GM23338 (cell line): ENCODE measurements around the gene SYNDIG1.

Source experiments
- CREB1 ChIP-seq: fragments of 250-450 bp; sonication (Bioruptor Pico); IDR thresholded peaks from 2 replicates; pipeline ENCODE4 v1.5.0; 2020; ENCODE audit warnings: low read depth, mild to moderate bottlenecking, moderate library complexity
- CTCF ChIP-seq, 2 experiments: fragments of 200-600 bp in 1 of 2; sonication (generic) in 1 of 2; conservative IDR thresholded peaks; 2 replicates each; pipeline versions ENCODE4 v1.5.1 to v1.6.1; 2016 to 2017; ENCODE audit warnings: antibody characterized with exemption in 2 of 2, low read depth in 2 of 2, mild to moderate bottlenecking in 2 of 2, moderate library complexity in 1 of 2
- ETS1 ChIP-seq: IDR thresholded peaks from 2 replicates; pipeline ENCODE4 v1.6.1; 2016; ENCODE audit warnings: antibody characterized with exemption
- EZH2 ChIP-seq: fragments of 200-600 bp; sonication (generic); IDR thresholded peaks from one replicate; pipeline ENCODE4 v1.8.0; 2017; ENCODE audit warnings: antibody characterized with exemption, mild to moderate bottlenecking, low read depth; ENCODE audit not compliant: unreplicated experiment
- EZH2phosphoT487 ChIP-seq: fragments of 200-600 bp; sonication (generic); IDR thresholded peaks from one replicate; pipeline ENCODE4 v1.8.1; 2018; ENCODE audit warnings: antibody characterized with exemption; ENCODE audit not compliant: unreplicated experiment
- NANOG ChIP-seq: IDR thresholded peaks from 2 replicates; pipeline ENCODE4 v1.6.1; 2016; ENCODE audit warnings: antibody characterized with exemption, borderline replicate concordance
- POLR2AphosphoS5 ChIP-seq: IDR thresholded peaks from 2 replicates; pipeline ENCODE4 v1.6.1; 2016; ENCODE audit warnings: antibody characterized with exemption, low read depth
- REST ChIP-seq: IDR thresholded peaks from one replicate; pipeline ENCODE4 v1.6.1; 2018; ENCODE audit warnings: antibody characterized with exemption; ENCODE audit not compliant: unreplicated experiment
- STAT1 ChIP-seq: IDR thresholded peaks from one replicate; pipeline ENCODE4 v1.6.1; 2016; ENCODE audit warnings: antibody characterized with exemption; ENCODE audit not compliant: unreplicated experiment
- ZNF114 ChIP-seq: fragments of 250-450 bp; sonication (Bioruptor Pico); IDR thresholded peaks from 2 replicates; pipeline ENCODE4 v1.5.0; 2020; ENCODE audit warnings: mild to moderate bottlenecking, moderate library complexity
- ZNF331 ChIP-seq: fragments of 250-450 bp; sonication (Bioruptor Pico); IDR thresholded peaks from 2 replicates; pipeline ENCODE4 v1.5.0; 2020; ENCODE audit warnings: low read depth, mild to moderate bottlenecking, moderate library complexity
- TF ChIP-seq, protein P1 (sequence below): fragments of 250-450 bp; sonication (Bioruptor Pico); IDR thresholded peaks from 2 replicates; pipeline ENCODE4 v1.5.0; 2020; ENCODE audit warnings: mild to moderate bottlenecking, moderate library complexity

GRCh38 chr20:24582373-24583168 is 113.1 kb downstream of the SYNDIG1 start:
- TF ChIP-seq EZH2 (no peak), CTCF (conservative IDR thresholded peaks at IDR 0.05; ENCODE audit: low read depth in 2 of 2) (no peak), ZNF114 (CRISPR knock-in tag) (no peak), ETS1 (no peak), POLR2AphosphoS5 (no peak), ZNF331 (no peak), EZH2phosphoT487 (no peak), CREB1 (CRISPR knock-in tag) (no peak), REST (no peak), STAT1 (no peak), NANOG (no peak)
- TF ChIP-seq, protein P1, sequence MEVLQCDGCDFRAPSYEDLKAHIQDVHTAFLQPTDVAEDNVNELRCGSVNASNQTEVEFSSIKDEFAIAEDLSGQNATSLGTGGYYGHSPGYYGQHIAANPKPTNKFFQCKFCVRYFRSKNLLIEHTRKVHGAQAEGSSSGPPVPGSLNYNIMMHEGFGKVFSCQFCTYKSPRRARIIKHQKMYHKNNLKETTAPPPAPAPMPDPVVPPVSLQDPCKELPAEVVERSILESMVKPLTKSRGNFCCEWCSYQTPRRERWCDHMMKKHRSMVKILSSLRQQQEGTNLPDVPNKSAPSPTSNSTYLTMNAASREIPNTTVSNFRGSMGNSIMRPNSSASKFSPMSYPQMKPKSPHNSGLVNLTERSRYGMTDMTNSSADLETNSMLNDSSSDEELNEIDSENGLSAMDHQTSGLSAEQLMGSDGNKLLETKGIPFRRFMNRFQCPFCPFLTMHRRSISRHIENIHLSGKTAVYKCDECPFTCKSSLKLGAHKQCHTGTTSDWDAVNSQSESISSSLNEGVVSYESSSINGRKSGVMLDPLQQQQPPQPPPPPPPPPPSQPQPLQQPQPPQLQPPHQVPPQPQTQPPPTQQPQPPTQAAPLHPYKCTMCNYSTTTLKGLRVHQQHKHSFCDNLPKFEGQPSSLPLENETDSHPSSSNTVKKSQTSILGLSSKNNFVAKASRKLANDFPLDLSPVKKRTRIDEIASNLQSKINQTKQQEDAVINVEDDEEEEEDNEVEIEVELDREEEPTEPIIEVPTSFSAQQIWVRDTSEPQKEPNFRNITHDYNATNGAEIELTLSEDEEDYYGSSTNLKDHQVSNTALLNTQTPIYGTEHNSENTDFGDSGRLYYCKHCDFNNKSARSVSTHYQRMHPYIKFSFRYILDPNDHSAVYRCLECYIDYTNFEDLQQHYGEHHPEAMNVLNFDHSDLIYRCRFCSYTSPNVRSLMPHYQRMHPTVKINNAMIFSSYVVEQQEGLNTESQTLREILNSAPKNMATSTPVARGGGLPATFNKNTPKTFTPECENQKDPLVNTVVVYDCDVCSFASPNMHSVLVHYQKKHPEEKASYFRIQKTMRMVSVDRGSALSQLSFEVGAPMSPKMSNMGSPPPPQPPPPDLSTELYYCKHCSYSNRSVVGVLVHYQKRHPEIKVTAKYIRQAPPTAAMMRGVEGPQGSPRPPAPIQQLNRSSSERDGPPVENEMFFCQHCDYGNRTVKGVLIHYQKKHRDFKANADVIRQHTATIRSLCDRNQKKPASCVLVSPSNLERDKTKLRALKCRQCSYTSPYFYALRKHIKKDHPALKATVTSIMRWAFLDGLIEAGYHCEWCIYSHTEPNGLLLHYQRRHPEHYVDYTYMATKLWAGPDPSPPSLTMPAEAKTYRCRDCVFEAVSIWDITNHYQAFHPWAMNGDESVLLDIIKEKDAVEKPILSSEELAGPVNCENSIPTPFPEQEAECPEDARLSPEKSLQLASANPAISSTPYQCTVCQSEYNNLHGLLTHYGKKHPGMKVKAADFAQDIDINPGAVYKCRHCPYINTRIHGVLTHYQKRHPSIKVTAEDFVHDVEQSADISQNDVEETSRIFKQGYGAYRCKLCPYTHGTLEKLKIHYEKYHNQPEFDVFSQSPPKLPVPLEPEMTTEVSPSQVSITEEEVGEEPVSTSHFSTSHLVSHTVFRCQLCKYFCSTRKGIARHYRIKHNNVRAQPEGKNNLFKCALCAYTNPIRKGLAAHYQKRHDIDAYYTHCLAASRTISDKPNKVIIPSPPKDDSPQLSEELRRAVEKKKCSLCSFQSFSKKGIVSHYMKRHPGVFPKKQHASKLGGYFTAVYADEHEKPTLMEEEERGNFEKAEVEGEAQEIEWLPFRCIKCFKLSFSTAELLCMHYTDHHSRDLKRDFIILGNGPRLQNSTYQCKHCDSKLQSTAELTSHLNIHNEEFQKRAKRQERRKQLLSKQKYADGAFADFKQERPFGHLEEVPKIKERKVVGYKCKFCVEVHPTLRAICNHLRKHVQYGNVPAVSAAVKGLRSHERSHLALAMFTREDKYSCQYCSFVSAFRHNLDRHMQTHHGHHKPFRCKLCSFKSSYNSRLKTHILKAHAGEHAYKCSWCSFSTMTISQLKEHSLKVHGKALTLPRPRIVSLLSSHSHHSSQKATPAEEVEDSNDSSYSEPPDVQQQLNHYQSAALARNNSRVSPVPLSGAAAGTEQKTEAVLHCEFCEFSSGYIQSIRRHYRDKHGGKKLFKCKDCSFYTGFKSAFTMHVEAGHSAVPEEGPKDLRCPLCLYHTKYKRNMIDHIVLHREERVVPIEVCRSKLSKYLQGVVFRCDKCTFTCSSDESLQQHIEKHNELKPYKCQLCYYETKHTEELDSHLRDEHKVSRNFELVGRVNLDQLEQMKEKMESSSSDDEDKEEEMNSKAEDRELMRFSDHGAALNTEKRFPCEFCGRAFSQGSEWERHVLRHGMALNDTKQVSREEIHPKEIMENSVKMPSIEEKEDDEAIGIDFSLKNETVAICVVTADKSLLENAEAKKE (CRISPR knock-in tag), result no peak
